HG02759 (cell line): ENCODE measurements around the gene MVB12B.

Experiments
- ATAC-seq: cut with Tn5 transposase; IDR thresholded peaks from one replicate; pipeline ENCODE4 v1.9.1; 2021; ENCODE audit warnings: mild to moderate bottlenecking, moderate library complexity; ENCODE audit not compliant: unreplicated experiment

MVB12B gene

GRCh38 chr9:126448865-126449577, 122.4 kb downstream of the MVB12B start:
- ATAC-seq = no peak

GRCh38 chr9:126449725-126450667, 123.4 kb downstream of the MVB12B start:
- no peak for ATAC-seq

GRCh38 chr9:126450668-126451205, 124.1 kb downstream of the MVB12B start:
- no peak for ATAC-seq

- no peak for ATAC-seq
Measured at GRCh38 chr9:126451316-126451885, 124.8 kb downstream of the MVB12B start.

GRCh38 chr9:126452106-126452505, 125.5 kb downstream of the MVB12B start:
- no peak for ATAC-seq

- ATAC-seq = no peak
Measured at GRCh38 chr9:126453156-126453963, 126.7 kb downstream of the MVB12B start.

- no peak for ATAC-seq
Measured at GRCh38 chr9:126454215-126454614, 127.6 kb downstream of the MVB12B start.

GRCh38 chr9:126454795-126455194, 128.2 kb downstream of the MVB12B start:
- ATAC-seq = no peak

GRCh38 chr9:126456441-126457174, 130.0 kb downstream of the MVB12B start:
- no peak for ATAC-seq

GRCh38 chr9:126457175-126457547, 130.5 kb downstream of the MVB12B start:
- no peak for ATAC-seq

GRCh38 chr9:126457890-126458289, 131.3 kb downstream of the MVB12B start:
- no peak for ATAC-seq

- no peak for ATAC-seq
Measured at GRCh38 chr9:126459126-126459525, 132.5 kb downstream of the MVB12B start.

- ATAC-seq = no peak
Measured at GRCh38 chr9:126459546-126459945, 132.9 kb downstream of the MVB12B start.

GRCh38 chr9:126459965-126460843, 133.6 kb downstream of the MVB12B start:
- ATAC-seq = no peak

GRCh38 chr9:126461029-126461428, 134.4 kb downstream of the MVB12B start:
- no peak for ATAC-seq

- no peak for ATAC-seq
Measured at GRCh38 chr9:126461608-126462007, 135.0 kb downstream of the MVB12B start.

GRCh38 chr9:126462617-126463016, 136.0 kb downstream of the MVB12B start:
- ATAC-seq = no peak

- no peak for ATAC-seq
Measured at GRCh38 chr9:126463426-126463825, 136.8 kb downstream of the MVB12B start.
